Subcutaneous adipose tissue (tissue), 4 donors: ENCODE data around the gene DBNDD2. TPM values are rescaled to one million over a fixed set of nuclear protein-coding genes. Genes with fewer than 3 reads are reported as not detected.

Experiments used
- CTCF ChIP-seq: fragments of 450-650 bp; IDR thresholded peaks from one replicate; pipeline ENCODE4 v1.5.1; 2016; ENCODE audit warnings: low read depth, mild to moderate bottlenecking, control low read depth, antibody characterized with exemption, moderate library complexity
- total RNA-seq, 4 donors: library from RNA; depleted of rRNA; stranded (reverse); fragments of >200 nt; gene quantifications; one replicate each; pipeline ENCODE4 v1.1.0, GENCODE V29; 2016

Gene DBNDD2
- total RNA-seq, 4 donors from 2014 or later = 20.5 to 42.3 (median 24.3) TPM

- TF ChIP-seq CTCF = no peak
Observed at GRCh38 chr20:45441746-45442145, 33.7 kb downstream of the DBNDD2 start.

- no peak for TF ChIP-seq CTCF
Observed at GRCh38 chr20:45444050-45444449, 36.0 kb downstream of the DBNDD2 start.

DNA sequence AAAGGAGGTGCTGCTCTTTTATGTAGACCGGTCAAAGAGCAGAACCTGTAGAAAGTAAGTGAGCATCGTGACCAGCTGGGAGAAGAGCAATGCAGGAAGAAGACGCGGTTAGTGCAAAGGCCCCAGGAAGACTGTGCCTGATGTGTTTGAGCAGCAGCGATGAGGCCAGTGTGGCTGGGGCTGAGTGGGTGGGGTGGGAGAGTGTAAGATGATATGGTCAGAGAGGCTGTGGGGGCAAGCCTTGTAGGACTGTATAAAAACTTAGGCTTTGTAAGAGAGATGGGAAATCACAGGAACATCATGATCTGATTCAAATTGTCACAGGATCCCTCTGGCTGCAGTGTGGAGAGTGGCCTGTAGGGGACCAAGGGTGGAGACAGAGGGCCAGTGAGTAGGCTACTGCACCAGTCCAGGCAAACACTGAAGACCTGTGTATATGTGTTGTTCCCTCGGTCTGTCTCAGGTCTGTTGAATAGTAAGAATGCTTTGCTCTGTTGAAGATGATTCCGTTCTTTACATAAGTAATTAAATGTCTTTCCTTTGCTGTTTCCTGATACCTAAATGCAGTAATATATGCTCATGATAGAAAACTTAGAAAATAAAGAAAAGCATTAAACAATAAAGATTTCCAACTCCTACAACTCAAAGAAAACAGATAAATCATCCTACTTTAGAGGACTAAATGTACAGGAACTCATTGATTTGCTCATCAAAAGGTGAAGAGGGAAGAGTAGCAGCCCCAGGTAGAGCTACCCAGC is 37.9 kb downstream of the DBNDD2 start:
- TF ChIP-seq CTCF = no peak

DNA sequence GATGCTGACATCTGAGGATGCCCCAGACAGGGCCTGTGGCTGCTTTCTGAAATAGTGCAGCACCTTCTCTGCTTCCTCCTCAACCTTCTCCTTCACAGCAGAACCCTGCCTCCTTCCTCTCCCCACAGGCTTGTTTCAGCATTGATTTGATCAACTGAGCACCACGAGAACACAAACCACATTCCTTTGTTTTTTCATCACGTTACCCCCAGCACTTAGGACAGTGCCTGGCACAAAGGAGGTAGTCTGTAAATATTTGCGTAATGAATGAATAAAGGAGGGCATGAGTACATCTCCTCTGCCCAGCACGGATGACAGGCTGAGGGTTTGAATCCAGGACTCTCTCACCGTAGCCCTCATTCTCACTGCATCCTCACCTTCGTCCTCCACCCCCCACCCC is 40.2 kb downstream of the DBNDD2 start:
- TF ChIP-seq CTCF = no peak

GRCh38 chr20:45449528-45449927 is 41.4 kb downstream of the DBNDD2 start:
- TF ChIP-seq CTCF = no peak

DNA sequence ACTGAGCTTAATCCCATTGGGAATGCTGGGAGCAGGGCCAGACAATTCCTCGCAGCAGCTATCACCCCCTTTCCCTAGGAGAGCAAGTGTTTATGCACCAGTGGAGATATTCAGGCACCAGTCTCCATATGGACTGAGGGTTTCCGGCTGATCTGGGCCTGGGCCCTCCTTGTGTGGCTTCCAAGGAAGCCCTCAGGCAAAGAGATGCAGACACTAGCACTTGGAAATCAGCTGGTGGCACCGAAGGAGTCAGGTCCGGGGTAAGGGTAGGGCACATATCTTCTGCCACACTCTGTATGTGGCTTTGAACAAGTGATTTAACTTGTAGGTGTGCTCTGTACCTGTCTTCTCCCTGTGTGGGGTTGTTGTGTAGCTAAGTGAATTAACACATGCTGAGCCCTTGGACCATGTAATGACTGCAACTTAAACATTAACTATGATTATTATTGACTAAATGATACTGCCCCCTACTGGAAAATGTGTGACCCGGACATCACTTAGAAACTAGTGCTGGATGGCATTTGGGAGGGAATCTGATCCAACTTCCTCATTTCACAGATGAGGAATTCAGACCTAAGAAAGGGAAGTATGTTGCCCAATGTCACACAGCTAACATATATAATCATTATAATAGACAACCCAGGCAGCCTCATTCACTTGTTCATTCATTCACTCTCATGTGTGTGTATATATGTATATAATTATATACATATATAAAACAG is 42.2 kb downstream of the DBNDD2 start:
- no peak for TF ChIP-seq CTCF

DNA sequence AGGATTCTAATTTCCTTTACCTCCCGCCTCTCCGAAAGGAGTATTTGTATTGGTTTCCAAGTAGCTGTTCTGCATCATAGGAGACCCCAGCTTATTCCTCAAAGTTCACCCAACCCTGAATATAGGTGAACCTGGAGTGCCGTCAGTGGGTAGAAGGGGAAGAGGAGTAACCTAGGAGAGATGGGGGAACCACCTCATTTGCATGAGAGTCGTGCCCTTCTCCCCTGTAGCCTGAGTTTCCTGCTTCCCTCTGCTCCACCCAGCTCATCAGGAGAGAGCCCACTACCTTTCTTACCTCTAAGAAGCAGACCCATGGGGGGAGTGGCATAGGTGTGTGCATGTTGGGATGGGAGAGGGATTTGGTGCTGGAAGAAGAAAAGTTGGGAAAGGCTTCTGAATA is 44.1 kb downstream of the DBNDD2 start:
- no peak for TF ChIP-seq CTCF
